Erythroblast (primary cell): ENCODE measurements around the gene DOC2B.

Experiments
- GATA1 ChIP-seq: IDR thresholded peaks from 2 replicates; pipeline ENCODE4 v1.6.1; 2011; ENCODE audit warnings: low read depth, mild to moderate bottlenecking, control low read depth, low read length, moderate library complexity
- POLR2A ChIP-seq: IDR thresholded peaks from 2 replicates; pipeline ENCODE4 v1.6.1; 2011; ENCODE audit warnings: mild to moderate bottlenecking, low read length

- TF ChIP-seq POLR2A (no peak), GATA1 (no peak)
Observed at GRCh38 chr17:151886-152859, 29.3 kb downstream of the DOC2B start.
